HL-60/S4 (cell line): ENCODE data around the gene COL20A1.

Experiments
- in situ Hi-C: fragments of 300-500 bp; cut with MboI; formaldehyde crosslinking; loops from 2 replicates; pipeline ENCODE4 v1.14.3; 2022; ENCODE audit warnings: low sequenced_read_pairs

COL20A1 gene

GRCh38 chr20:63260521-63260920, 32.5 kb upstream of the COL20A1 start:
- in situ Hi-C loops, result no loop called here

- in situ Hi-C loops, result no loop called here
These were observed 31.8 kb upstream of the COL20A1 start for GRCh38 chr20:63261060-63261794.

GRCh38 chr20:63261795-63262528, 31.0 kb upstream of the COL20A1 start:
- in situ Hi-C loops, result no loop called here

GRCh38 chr20:63262836-63263235, 30.1 kb upstream of the COL20A1 start:
- in situ Hi-C loops, result no loop called here

- in situ Hi-C loops, result no loop called here
These were observed 29.0 kb upstream of the COL20A1 start for GRCh38 chr20:63264000-63264399.

GRCh38 chr20:63264519-63264918, 28.5 kb upstream of the COL20A1 start:
- in situ Hi-C loops, result no loop called here

- in situ Hi-C loops, result no loop called here
These were observed 27.0 kb upstream of the COL20A1 start for GRCh38 chr20:63265891-63266515.

- in situ Hi-C loops, result no loop called here
These were observed 25.3 kb upstream of the COL20A1 start for GRCh38 chr20:63267691-63268090.

GRCh38 chr20:63268256-63268655, 24.7 kb upstream of the COL20A1 start:
- in situ Hi-C loops, result no loop called here

- in situ Hi-C loops, result no loop called here
These were observed 24.1 kb upstream of the COL20A1 start for GRCh38 chr20:63268671-63269439.

- in situ Hi-C loops, result no loop called here
These were observed 23.3 kb upstream of the COL20A1 start for GRCh38 chr20:63269724-63270123.

- in situ Hi-C loops, result no loop called here
These were observed 22.2 kb upstream of the COL20A1 start for GRCh38 chr20:63270606-63271325.

GRCh38 chr20:63272105-63273058, 20.6 kb upstream of the COL20A1 start, which contains the start of gene ARFGAP1:
Gene ARFGAP1, plus strand, starts transcription at chr20:63272813. Its CDS starts 2,768 bp downstream, at chr20:63275581.
- in situ Hi-C loops, result no loop called here

GRCh38 chr20:63273059-63273579, 19.9 kb upstream of the COL20A1 start:
- in situ Hi-C loops, result no loop called here

GRCh38 chr20:63273635-63274380, 19.2 kb upstream of the COL20A1 start:
- in situ Hi-C loops, result no loop called here

- in situ Hi-C loops, result no loop called here
These were observed 18.4 kb upstream of the COL20A1 start for GRCh38 chr20:63274381-63275228.

GRCh38 chr20:63275825-63276224, 17.2 kb upstream of the COL20A1 start:
- in situ Hi-C loops, result no loop called here
